OCI-LY3 (cell line): ENCODE measurements around the gene C13orf46.
"Not testable (repeated sequence)": the region's sequence is repeated elsewhere in the genome, so short reads cannot be mapped to it uniquely, and the experiment has no call there.

Experiments used
- H2AFZ ChIP-seq: fragments of 200-600, 300-600 bp; shearing (Covaris generic); 2 replicates; pipeline ENCODE4 v1.6.0; 2014; ENCODE audit warnings: antibody characterized with exemption, low read depth, low read length
- H3K27ac ChIP-seq: fragments of 200-600, 300-600 bp; sonication (generic); 2 replicates; pipeline ENCODE4 v1.5.1; 2014; ENCODE audit warnings: mild to moderate bottlenecking, low read length, moderate library complexity, mixed read lengths
- H3K27me3 ChIP-seq: fragments of 200-600, 300-600 bp; sonication (generic); 2 replicates; pipeline ENCODE4 v1.6.1; 2014; ENCODE audit warnings: low read depth, low read length, mixed read lengths
- H3K36me3 ChIP-seq: fragments of 200-600, 300-600 bp; sonication (generic); replicated peaks from 2 replicates; pipeline ENCODE3; 2014; ENCODE audit warnings: low read depth, low read length, mixed read lengths
- H3K4me1 ChIP-seq: fragments of 300-600, 200-600 bp; sonication (generic); 2 replicates; pipeline ENCODE4 v1.6.1; 2014; ENCODE audit warnings: low read length, mixed read lengths
- H3K4me2 ChIP-seq: fragments of 200-600, 300-600 bp; sonication (generic); 2 replicates; pipeline ENCODE4 v1.6.1; 2014; ENCODE audit warnings: low read length, mixed read lengths
- H3K4me3 ChIP-seq: fragments of 300-600, 200-600 bp; sonication (generic); 2 replicates; pipeline ENCODE4 v1.5.1; 2014; ENCODE audit warnings: antibody characterized with exemption, mild to moderate bottlenecking, low read length, moderate library complexity
- H3K79me2 ChIP-seq: fragments of 300-600, 200-600 bp; shearing (Covaris generic); 2 replicates; pipeline ENCODE4 v1.6.1; 2014; ENCODE audit warnings: mild to moderate bottlenecking, low read length, mixed read lengths
- H3K9ac ChIP-seq: fragments of 300-600, 200-600 bp; shearing (Covaris generic); 2 replicates; pipeline ENCODE4 v1.6.0; 2014; ENCODE audit warnings: mild to moderate bottlenecking, low read length, moderate library complexity
- H3K9me3 ChIP-seq: fragments of 200-600, 300-600 bp; shearing (Covaris generic); 2 replicates; pipeline ENCODE4 v1.6.1; 2014; ENCODE audit warnings: low read length, mixed read lengths; ENCODE audit not compliant: insufficient read depth
- H4K20me1 ChIP-seq: fragments of 200-600, 300-600 bp; sonication (generic); 2 replicates; pipeline ENCODE4 v1.6.1; 2016; ENCODE audit warnings: low read length, mixed read lengths; ENCODE audit not compliant: insufficient read depth
- CTCF ChIP-seq: fragments of 200-600, 300-600 bp; sonication (generic); IDR thresholded peaks from 2 replicates; pipeline ENCODE4 v1.5.1; 2014; ENCODE audit warnings: antibody characterized with exemption, low read length, low read depth
- EZH2phosphoT487 ChIP-seq: fragments of 200-600 bp; shearing (Covaris generic); IDR thresholded peaks from 2 replicates; pipeline ENCODE4 v1.6.1; 2018; ENCODE audit warnings: antibody characterized with exemption, mixed run types, low read depth

Gene C13orf46

GRCh38 chr13:113916330-113916815 lies 57.5 kb downstream of the C13orf46 start:
- Histone ChIP-seq H3K9ac (no peak overlapping the region), H3K4me1 (no peaks in the 10 kb centered on the region), H3K36me3 (no peaks in the 10 kb centered on the region), H3K79me2 (no peaks in the 10 kb centered on the region), H2AFZ (no peak overlapping the region), H3K9me3 (no peaks in the 10 kb centered on the region), H3K4me3 (no peak overlapping the region), H3K4me2 (no peak overlapping the region), H4K20me1 (no peaks in the 10 kb centered on the region), H3K27me3 (peaks cover 12% of the 10 kb centered on the region), H3K27ac (no peak overlapping the region)
- TF ChIP-seq EZH2phosphoT487 (no peak), CTCF (no peak)

- H3K9ac ChIP-seq: no peak overlapping the region
- TF ChIP-seq EZH2phosphoT487 (no peak), CTCF (no peak)
- no peaks in the 10 kb centered on the region for H4K20me1 ChIP-seq
- no peak overlapping the region for H3K27ac ChIP-seq
- H3K4me2 ChIP-seq: no peak overlapping the region
- no peaks in the 10 kb centered on the region for H3K79me2 ChIP-seq
- H3K4me1 ChIP-seq: no peaks in the 10 kb centered on the region
- H3K4me3 ChIP-seq: no peak overlapping the region
- H3K36me3 ChIP-seq: no peaks in the 10 kb centered on the region
- H3K9me3 ChIP-seq: no peaks in the 10 kb centered on the region
- peaks cover 17% of the 10 kb centered on the region for H3K27me3 ChIP-seq
- no peak overlapping the region for H2AFZ ChIP-seq
Observed at GRCh38 chr13:113915786-113916329, 58.0 kb downstream of the C13orf46 start.

GRCh38 chr13:113915012-113915763 lies 58.7 kb downstream of the C13orf46 start:
- H4K20me1 ChIP-seq: no peaks in the 10 kb centered on the region
- H3K36me3 ChIP-seq: no peaks in the 10 kb centered on the region
- no peaks in the 10 kb centered on the region for H3K79me2 ChIP-seq
- H3K27me3 ChIP-seq: peaks cover 20% of the 10 kb centered on the region
- H3K27ac ChIP-seq: no peak overlapping the region
- no peak overlapping the region for H3K4me3 ChIP-seq
- H2AFZ ChIP-seq: no peak overlapping the region
- H3K4me2 ChIP-seq: no peak overlapping the region
- no peaks in the 10 kb centered on the region for H3K4me1 ChIP-seq
- no peaks in the 10 kb centered on the region for H3K9me3 ChIP-seq
- no peak overlapping the region for H3K9ac ChIP-seq
- TF ChIP-seq CTCF (no peak), EZH2phosphoT487 (no peak)

GRCh38 chr13:113914333-113915011 lies 59.4 kb downstream of the C13orf46 start:
- Histone ChIP-seq H2AFZ (no peak overlapping the region), H3K27ac (no peak overlapping the region), H3K27me3 (peaks cover 20% of the 10 kb centered on the region), H3K4me2 (no peak overlapping the region), H3K36me3 (no peaks in the 10 kb centered on the region), H3K9ac (no peak overlapping the region), H3K9me3 (no peaks in the 10 kb centered on the region), H3K4me3 (no peak overlapping the region), H4K20me1 (no peaks in the 10 kb centered on the region), H3K79me2 (no peaks in the 10 kb centered on the region), H3K4me1 (no peaks in the 10 kb centered on the region)
- TF ChIP-seq EZH2phosphoT487 (no peak), CTCF (no peak)

GRCh38 chr13:113913838-113914237 lies 60.0 kb downstream of the C13orf46 start:
- peaks cover 20% of the 10 kb centered on the region for H3K27me3 ChIP-seq
- H4K20me1 ChIP-seq, H3K4me1 ChIP-seq, H3K4me2 ChIP-seq, H3K36me3 ChIP-seq, H3K9ac ChIP-seq, H3K9me3 ChIP-seq, H3K4me3 ChIP-seq, H3K27ac ChIP-seq, H2AFZ ChIP-seq, H3K79me2 ChIP-seq: not testable (repeated sequence)

- not testable (repeated sequence) for H3K4me1 ChIP-seq, H3K36me3 ChIP-seq, H3K9ac ChIP-seq, H3K79me2 ChIP-seq, H3K4me3 ChIP-seq, H3K9me3 ChIP-seq, H4K20me1 ChIP-seq, H3K27ac ChIP-seq, H3K4me2 ChIP-seq, H2AFZ ChIP-seq
- H3K27me3 ChIP-seq: peaks cover 22% of the 10 kb centered on the region
Observed at GRCh38 chr13:113913408-113913807, 60.5 kb downstream of the C13orf46 start.
